Measurements from ENCODE around the gene KBTBD3.

KBTBD3 gene, protein sequence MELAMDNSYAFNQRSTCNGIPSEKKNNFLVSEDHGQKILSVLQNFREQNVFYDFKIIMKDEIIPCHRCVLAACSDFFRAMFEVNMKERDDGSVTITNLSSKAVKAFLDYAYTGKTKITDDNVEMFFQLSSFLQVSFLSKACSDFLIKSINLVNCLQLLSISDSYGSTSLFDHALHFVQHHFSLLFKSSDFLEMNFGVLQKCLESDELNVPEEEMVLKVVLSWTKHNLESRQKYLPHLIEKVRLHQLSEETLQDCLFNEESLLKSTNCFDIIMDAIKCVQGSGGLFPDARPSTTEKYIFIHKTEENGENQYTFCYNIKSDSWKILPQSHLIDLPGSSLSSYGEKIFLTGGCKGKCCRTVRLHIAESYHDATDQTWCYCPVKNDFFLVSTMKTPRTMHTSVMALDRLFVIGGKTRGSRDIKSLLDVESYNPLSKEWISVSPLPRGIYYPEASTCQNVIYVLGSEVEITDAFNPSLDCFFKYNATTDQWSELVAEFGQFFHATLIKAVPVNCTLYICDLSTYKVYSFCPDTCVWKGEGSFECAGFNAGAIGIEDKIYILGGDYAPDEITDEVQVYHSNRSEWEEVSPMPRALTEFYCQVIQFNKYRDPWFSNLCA

DNA sequence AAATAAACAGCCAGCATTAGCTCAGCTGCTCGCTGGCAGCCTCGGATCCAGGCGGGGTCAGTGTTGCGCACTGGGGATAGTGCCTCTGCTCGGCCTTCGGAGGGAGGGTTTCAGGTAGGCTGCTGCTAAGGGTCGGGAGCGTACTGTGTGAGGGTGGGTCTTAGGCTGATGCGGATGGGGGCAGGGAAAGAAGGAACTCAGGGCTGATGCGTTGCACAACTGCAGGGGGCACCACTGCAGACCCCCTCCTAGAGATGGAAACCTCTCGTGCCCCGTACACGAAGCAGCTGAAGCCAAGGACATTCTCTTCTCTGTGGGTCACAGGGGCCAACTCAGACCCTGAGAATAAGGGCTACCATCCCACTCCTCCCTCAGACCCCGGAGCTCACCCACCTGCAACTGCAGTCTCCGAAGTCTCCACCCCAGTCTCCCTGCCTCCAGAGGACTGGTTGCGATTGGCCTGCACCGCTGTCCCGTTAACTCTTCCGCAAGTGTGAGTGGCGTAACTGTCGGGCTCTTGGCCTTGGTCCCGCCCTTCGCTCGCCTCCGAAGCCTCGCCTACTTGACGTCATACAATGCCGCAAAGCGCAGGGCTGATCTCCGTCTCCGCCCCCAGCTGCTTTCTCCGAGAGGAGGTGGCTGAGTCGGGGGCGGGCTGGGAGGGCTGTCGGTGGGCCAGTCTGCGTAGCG lies at the start of gene KBTBD3:
Gene KBTBD3, minus strand, starts transcription at position 429 of the 690 bp plus-strand sequence. CDS start 18,250 bp downstream, outside the sequence.
- peak; percentile 57 for TF ChIP-seq CTCF (IDR thresholded peaks at IDR 0.05)

DNA sequence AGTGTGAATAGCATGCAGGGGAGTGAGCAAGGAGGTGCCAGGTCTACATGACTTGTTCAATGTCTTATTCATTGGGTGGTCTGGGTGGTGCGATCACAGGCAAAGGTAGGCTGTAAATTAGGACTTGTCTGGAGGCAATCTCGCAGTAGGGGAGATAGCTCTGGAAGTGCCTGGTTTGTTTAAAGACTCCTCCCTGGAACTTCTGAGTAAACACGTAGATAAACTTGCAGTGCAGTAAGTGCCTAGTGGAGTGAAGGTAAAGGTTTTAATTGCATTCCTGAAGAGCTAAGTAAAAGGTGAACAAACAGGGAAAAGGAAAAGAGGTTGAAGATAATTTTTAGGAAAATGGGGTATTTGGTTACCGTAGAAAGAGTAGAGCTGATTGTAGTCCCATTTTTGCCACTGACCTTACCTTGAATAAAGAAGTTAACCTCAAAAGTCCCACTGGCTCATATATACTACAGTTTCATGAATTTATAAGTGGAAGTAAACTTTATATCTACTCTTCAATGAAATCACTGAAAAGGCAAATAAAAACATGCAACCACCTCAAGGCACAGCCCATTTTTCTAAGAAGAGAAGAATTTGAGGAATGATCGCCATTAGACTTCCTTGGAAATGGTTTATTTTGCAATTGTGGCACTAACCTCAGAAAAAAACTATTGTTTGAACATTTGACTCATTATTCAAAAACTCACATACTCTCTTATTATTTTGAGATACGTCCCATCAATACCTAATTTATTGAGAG lies 44.6 kb upstream of the KBTBD3 start:
- TF ChIP-seq CTCF (IDR thresholded peaks at IDR 0.05): no peak

GRCh38 chr11:106105986-106106385 lies 28.8 kb upstream of the KBTBD3 start:
- no peak for TF ChIP-seq CTCF (IDR thresholded peaks at IDR 0.05)

DNA sequence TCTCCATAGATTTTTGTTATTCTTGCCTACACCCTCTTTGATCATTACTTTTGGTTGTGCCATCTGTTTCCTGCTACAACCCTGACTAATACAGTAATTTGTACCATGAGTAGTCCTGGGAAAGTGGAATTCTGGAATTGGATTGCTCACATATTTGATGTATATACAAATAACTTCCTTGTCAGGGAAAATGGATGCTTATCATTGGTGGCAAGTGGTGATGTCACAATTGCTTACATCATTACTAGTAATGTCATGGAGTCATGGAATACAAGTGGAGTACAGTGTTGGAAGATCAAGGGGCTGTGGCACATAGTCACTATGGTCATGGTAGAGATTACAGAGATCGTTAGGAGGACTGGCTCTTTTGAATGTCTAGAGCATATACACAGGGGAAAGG lies 24.7 kb upstream of the KBTBD3 start:
- no peak for TF ChIP-seq CTCF (IDR thresholded peaks at IDR 0.05)

DNA sequence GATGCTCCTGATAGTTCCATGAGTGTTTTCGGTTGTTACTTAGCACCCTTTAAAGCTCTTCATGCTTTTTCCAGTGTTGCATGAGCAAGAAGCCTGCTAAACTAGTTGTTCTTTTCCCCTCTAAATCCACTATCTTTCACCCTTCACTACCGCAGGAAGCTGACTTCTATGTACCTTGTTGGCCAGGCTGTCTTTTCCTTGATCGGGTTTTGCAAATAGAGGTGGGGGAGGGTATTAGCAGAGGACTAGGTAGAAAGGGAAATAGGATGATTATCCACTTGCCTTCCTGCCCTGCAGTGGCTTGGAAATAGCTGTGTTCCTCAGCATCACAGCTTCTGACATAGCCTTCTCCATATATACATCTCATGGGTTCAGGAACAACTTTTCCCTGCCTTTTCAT lies 24.2 kb upstream of the KBTBD3 start:
- no peak for TF ChIP-seq CTCF (IDR thresholded peaks at IDR 0.05)

DNA sequence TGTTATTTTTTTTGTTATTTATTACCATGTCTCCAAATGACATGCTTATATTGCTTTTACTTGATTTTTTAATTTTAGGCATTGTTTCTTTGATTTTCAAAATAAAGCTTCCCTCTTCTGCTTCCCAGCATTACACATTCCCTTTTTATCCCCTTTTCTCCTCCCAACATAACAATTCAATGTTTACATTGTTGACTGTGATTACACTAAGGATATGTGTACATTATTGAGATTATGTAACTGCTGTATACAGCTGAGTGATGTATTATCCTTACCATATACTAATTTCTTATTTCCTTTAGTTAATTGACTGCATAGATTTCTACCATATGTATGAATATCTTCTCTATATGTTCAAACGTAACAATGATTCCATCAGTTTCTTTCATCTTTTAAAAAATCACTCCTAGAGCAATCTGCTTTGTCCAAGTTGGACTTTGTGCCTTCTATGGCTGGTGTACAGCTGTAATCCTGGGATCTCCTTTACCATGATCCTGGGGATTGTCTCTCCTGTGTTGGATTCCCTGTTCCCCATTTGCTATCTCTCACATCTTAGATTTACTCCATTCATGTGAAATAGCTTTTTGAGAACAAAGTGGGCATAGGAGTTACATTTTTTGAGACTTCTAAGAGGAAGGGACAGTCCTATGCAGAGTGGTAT lies 21.9 kb upstream of the KBTBD3 start:
- TF ChIP-seq CTCF (IDR thresholded peaks at IDR 0.05): no peak

DNA sequence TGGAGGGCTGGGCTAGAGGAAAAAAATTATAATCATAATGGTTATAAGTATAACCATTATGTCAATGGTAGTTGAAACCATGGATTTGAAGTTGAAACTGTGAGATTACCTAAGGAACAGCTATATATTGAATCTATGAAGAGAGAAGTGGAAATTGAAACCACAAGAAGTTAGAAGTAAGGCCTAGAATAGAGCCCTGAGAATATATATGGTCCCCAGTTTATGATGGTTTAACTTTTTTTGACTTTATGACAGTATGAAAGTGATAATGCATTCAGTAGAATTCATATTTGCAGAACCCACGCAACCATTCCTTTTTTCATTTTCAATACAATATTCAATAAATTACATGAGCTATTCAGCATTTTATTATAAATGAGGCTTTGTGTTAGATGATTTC lies 15.3 kb upstream of the KBTBD3 start:
- TF ChIP-seq CTCF (IDR thresholded peaks at IDR 0.05): no peak
